GM18517 (cell line): ENCODE results near the gene HOXB3.
"Not testable (repeated sequence)": the region's sequence is repeated elsewhere in the genome, so short reads cannot be mapped to it uniquely, and the experiment has no call there.

Source experiments
- ATAC-seq: cut with Tn5 transposase; IDR thresholded peaks from one replicate; pipeline ENCODE4 v1.9.1; 2021; ENCODE audit warnings: mild to moderate bottlenecking, moderate library complexity; ENCODE audit not compliant: unreplicated experiment

The HOXB3 gene

DNA sequence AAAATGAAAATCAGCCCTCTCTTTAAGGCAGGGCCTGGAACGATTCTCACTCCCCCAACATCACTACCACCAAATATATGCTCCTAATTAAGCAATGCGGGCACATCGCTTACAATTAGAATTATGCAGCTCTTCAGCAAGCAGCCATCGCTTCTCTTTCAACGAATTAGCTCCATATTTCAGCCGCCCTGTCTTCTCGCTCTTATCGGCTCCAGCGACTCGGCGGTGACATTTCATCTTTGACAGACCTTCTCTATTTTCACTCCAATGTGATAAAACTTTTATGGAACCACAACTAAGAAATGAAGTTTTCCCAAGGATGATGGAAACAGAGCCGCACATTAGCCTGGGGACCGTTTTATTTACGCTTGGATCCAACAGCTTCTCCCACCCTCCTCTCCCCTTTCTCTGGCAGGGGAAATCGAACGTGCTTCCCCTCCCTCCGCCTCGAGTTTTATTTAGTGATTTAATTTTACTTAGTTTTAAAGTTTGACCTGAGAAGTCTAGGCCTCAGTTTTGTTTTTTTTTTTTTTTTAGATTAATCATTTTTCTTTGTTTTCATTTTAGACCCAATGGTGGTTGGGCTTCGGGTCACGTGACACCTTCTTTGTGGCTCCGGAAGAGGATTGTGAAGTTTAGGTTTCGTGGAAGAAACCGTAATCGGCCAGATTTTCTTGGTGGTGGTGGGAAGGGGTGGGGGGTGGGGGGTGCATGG, 42.1 kb downstream of the HOXB3 start:
- ATAC-seq: no peak

DNA sequence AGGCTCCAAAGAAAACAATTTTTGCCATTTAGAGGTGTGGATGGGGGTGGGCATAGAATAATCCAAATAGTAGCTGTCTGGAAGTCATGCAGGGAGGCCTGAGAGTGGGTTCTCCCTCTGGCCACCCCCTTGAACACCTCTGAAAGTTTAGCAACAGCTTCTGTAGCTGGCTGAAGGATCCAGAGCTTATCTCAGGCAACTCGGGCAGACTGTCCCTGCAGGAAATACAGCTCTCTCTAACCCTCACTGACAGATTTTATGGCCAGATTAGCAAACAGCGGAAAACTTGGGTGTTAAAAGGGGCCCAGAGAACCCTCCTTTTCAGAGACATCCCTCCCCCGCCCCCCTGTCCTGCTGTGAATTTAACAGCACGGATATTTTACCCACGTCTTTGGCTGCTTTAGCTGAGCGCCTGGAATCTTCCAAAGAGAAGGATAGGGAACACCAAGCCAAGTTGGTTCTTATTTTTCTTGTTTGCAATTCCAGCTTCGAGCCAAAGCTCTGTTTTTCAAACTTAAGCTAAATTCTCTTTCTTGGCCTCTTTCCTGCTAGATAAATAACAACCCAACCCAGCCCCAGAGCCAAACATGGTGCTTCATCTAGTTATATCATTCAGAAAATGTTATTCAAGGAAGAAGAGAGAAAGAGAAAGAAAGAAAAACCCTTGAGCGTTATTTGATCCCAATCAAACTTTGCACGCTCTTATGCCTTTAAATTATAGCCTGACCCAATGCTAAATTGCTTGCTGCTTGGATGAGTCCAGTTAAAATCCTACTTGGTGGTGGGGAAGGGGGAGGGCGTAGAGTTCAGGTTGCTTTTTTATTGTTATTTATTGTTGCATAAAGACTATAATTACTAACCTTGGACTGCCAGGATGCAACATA, 42.9 kb downstream of the HOXB3 start:
- ATAC-seq: no peak

GRCh38 chr17:48546137-48546923, 43.7 kb downstream of the HOXB3 start:
- no peak for ATAC-seq

GRCh38 chr17:48545539-48545938, 44.5 kb downstream of the HOXB3 start:
- no peak for ATAC-seq

DNA sequence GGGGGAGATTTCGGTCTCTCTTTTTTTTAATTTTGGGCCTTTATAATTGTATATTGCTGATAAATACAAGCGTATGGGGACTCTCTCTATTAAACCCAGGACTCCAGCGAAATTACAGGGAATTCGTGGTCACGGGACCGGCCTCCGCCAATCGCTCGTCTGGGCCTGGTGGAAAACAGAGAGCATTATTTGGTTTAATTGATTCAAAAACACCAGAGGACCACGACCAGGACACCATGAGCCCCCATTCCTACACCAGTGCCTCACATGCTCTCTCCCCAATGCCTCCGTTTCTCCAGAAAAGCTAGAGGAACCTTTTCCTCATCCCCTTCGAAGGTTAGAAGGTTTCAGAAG, 45.0 kb downstream of the HOXB3 start, which contains the start of gene HOXB2:
HOXB2 (minus strand) TSS at position 88 of the 354 bp plus-strand sequence. CDS start 198 bp downstream, outside the sequence.
- ATAC-seq: no peak

DNA sequence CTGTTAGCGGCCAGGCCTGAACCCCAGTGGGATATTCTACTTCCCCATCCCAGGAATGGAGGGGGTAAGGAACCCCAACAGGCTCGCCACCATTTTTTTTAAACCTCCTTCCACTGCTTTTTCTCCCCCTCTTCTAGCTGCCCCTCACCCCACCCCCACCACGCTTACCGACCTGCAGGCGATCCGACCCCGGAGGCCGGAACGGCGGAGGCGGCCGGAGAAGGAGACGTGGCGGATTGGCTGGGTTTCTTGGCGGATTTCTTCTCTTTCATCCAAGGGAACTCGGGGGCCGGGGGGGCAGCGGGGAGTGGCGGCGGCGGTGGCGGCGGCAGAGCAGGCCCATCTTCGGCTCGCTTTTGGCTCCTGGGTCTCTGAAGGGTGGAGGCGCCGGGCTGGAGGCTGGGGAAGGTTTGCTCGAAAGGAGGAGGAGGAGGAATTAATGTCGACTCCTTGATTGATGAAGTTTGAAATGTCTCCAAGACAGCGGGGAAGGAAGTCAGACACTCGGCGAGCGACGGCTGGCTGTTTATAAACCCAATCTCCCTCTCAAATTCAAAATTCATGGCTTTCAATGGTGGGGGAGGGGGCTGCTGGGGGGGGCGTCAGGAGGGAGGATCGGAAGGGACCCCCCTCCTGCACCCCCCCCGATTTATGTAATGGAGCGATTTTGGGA, 45.6 kb downstream of the HOXB3 start:
- ATAC-seq: no peak

DNA sequence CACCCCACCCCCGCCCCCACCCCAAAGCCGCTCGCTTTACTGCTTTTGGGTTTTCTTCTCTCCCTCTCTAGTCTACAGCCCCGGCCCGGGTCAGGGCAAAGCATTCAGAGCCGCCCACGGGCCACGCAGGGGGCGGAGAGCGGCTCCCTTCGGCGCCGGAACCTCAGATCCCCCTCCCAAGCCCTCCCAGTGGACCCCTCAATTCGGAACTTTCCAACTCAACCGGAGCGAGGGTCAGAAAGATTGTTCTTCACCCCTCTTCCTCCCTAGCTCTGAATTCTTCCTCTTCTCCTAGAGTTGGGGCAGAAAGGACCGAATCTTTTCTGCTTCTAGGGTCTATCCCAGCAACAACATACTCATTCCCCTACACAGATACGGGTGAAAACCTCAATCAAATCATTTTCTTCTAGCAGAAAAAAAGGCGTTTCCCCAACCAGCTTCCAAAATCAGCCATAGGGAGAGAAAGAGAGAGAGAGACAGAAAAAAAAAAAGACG, 46.1 kb downstream of the HOXB3 start:
- no peak for ATAC-seq

DNA sequence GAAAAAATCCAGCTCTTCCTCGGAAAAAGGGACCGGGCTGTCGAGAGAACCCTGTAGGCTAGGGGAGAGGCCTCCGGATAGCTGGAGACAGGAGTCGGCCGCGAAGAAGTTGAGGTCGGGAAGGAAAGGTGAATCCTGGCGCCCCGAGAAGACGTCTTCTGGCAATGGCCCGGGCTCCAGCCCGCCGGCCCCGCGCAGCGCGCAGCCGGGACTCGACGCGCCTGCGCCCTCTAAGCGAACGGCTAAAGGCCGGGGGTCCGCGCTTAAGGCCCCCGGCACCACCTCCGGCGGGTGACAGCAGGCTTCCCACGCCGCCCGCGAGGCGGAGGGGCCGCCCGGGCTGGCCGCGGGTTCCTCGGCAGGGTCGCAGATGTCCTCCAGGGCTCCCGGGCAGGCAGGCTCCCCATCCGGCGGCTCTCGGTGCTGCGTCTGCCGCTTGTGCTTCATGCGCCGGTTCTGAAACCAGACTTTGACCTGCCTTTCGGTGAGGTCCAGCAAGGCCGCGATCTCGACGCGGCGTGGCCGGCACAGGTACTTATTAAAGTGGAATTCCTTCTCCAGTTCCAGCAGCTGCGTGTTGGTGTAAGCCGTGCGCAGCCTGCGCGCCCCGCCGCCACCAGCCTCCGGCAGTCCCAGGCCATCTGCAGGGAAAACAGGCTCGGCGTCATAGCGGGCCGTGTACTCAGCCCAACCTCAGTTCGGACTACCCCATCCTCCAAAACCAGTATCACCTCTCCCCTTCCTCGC, 46.8 kb downstream of the HOXB3 start:
- peak; percentile 59 for ATAC-seq

GRCh38 chr17:48542698-48543106, 47.3 kb downstream of the HOXB3 start:
- no peak for ATAC-seq

DNA sequence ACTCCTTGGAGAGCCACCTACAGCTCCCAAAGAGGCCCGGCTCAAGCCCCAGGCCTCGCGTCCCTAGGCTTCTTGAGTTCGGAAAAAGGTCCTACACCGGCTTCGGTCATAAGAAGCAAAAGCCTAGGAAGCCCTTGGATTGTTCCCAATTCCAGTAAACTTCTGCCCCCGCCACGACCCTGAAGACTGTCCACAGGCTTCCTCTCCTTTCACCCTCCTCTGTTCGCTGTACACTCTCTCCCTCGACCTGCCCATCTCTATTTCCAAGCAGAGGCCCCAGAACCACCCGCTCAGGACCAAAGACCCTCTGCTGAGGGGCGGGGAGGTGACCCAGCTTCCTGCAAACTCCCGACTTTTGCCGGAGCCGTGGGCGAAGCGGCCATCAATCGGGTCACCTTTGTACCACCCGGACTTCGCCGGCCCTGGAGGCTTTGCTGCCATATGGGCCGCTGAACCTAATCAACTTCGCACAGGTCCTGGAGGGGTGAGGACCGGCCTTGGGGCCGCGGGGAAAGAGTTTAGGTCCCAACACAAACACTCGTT, 47.9 kb downstream of the HOXB3 start:
- no peak for ATAC-seq

DNA sequence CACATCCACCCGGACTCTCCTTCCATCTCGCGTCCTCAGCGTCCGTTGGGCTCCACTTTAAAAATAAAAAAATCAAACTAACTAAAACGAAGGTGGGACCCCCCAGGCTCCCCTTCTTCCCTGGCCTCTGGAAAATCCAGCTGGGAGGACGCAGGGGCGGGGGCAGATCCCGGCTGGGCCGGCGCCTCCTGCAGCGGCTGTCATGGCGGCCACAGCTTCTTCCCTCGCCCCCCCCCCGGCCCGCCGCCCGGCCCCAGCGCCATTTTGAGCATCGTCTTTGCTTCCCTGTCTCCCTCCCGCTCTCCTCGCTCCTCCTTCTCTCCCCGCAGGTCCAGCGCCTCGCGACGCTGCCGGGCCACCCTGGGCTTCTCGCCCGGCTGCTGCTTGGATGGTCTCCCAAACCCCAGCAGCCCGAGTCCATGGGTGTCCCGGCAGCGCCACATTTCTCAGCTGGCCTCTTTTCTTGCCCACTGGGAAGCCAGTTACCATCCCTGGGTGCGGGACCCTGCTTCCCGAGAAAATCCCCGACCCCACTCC, 48.4 kb downstream of the HOXB3 start:
- ATAC-seq: no peak

- no peak for ATAC-seq
These were observed 48.9 kb downstream of the HOXB3 start for GRCh38 chr17:48541036-48541576.

- ATAC-seq: no peak
These were observed 49.8 kb downstream of the HOXB3 start for GRCh38 chr17:48540213-48540612.

GRCh38 chr17:48539177-48539576, 50.9 kb downstream of the HOXB3 start:
- no peak for ATAC-seq

GRCh38 chr17:48537316-48537715, 52.7 kb downstream of the HOXB3 start:
- ATAC-seq: no peak

DNA sequence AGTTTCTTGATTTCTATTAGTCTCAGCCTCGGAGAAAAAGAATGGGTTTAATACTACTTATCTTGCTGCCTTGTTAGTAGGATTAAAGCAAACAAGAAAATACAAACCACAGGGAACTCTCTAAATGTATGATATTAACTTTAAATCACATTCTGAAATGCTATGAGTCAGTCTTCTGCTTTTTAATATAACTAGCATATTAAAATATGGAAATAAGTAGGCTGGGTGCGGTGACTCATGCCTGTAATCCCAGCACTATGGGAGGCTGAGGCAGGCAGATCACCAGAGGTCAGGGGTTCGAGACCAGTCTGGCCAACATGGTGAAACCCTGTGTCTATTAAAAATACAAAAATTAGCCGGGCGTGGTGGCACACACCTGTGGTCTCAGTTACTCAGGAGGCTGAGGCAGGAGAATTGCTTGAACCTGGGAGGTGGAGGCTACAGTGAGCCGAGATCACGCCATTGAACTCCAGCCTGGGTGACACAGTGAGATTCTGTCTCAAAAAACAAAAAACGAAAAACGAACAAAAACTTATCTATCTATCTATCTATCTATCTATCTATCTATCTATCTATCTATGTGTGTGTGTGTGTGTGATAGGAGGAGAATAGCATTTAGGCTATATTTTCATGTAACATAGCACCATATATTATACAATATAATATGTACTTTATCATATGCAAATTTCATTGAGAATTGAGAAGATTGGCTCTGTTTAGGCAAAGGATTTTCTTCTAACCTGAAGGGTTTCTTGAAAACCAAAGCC, 54.1 kb downstream of the HOXB3 start:
- ATAC-seq: not testable (repeated sequence)

DNA sequence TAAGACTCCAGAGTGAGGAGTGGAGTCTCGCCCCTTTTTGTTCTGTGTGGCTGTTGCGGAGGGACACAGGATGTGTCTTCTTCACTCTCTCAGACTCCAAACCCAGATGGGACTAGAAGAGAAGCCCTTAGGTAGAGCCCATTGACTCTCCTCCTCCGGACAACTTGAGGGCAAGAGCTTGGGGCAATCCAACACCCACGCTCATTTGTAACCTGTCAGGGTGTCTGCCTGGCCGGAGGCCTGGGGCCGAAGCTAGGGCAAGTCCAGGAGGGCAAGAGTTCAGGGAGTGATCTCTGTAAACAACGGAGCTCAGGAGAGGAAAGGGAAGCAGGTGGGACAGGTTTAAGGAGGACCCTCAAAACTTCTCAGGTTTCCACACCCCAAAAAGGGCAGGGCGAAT, 57.8 kb downstream of the HOXB3 start:
- no peak for ATAC-seq

DNA sequence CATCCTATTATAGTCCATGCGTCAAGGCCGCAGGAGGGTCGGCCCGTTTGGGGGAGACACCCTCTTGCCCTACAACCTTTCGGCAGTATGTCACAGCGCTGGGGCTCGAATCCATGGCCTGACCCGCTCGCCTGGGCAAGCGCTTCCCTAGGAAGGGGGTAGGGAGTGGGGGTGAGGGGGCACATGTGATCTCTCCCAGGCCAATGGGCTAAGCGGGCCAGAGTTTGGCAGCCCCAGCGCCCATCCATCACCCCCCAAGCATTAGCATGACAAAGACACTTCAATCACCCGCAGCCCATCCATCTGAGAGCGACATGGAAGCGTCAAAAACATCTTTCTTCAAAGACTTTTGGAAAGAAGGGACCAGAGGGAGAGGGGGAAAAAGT, 59.2 kb downstream of the HOXB3 start, which contains the start of gene HOXB1:
HOXB1 (minus strand) TSS at position 125 of the 386 bp plus-strand sequence; CDS start at position 18, 107 bp downstream.
- no peak for ATAC-seq
